ENCODE results near the gene SEPTIN14. TPM values are rescaled to one million over a fixed set of nuclear protein-coding genes. Genes with fewer than 3 reads are reported as not detected.

SEPTIN14 gene
- total and polyA plus RNA-seq, 2 of the 8 experiments (the other 6 are each of a cell fraction or from before 2014, with no cell fraction given) = not detected

DNA sequence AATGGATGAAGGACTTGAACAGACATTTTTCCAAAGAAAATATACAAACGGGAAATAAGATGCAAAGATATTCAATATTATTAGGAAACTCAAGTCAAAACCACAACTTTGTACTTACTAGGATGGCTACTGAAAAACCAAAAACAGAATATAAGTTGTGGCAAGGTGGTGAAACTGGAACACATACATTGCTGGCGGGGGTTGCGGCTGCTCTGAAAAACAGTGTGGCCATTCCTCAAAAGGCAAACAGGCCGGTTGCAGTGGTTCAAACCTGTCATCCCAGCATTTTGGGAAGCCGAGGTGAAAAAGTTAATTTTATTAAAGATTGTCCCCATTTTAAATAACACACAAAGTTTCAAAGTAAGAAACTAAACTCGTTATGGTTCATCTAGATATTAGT lies 14.8 kb upstream of the SEPTIN14 start:
- Histone ChIP-seq H2BK15ac (ENCODE audit: low read length) (no peak overlapping the region), H3K4ac (replicated peaks; ENCODE audit: insufficient read length, low read depth, low read length) (no peak overlapping the region), H3K14ac (ENCODE audit: insufficient read length) (no peak overlapping the region), H4K5ac (ENCODE audit: insufficient read length, low read depth, low read length) (no peak overlapping the region), H2BK20ac (ENCODE audit: low read length) (no peak overlapping the region), H3K18ac (ENCODE audit: extremely low read depth, low read length) (no peak overlapping the region), H3K23ac (ENCODE audit: insufficient read length) (no peak overlapping the region), H4K20me1 (replicated peaks in 1 of 2; ENCODE audit: control insufficient read depth in 1 of 2, insufficient read depth in 2 of 2, low read length in 2 of 2) (no peaks in the 10 kb centered on the region), H3K9ac (replicated peaks in 1 of 4; ENCODE audit: extremely low read depth in 1 of 4, low read depth in 3 of 4, low read length in 3 of 4) (no peak overlapping the region), H3K56ac (replicated peaks; ENCODE audit: insufficient read length, low read depth, low read length) (no peak overlapping the region), H3K36me3 (ENCODE audit: control insufficient read depth in 2 of 4, insufficient read depth in 4 of 4, low read length in 3 of 4) (no peaks in the 10 kb centered on the region), H2BK120ac (replicated peaks; ENCODE audit: low read depth, low read length) (no peak overlapping the region), H3K4me3 (ENCODE audit: extremely low read depth in 1 of 4, insufficient read depth in 2 of 4, low read depth in 3 of 4, low read length in 4 of 4) (no peak overlapping the region), H3K27me3 (replicated peaks in 1 of 4; ENCODE audit: control insufficient read depth in 3 of 4, extremely low read depth in 1 of 4, insufficient read depth in 3 of 4, low read length in 3 of 4) (no peaks in the 10 kb centered on the region), H3K23me2 (ENCODE audit: low read depth, low read length) (no peaks in the 10 kb centered on the region), H3K79me1 (ENCODE audit: low read depth, low read length) (no peaks in the 10 kb centered on the region), H2BK12ac (ENCODE audit: low read depth, low read length) (no peak overlapping the region), H3K27ac (ENCODE audit: low read depth, low read length) (no peak overlapping the region), H4K91ac (replicated peaks; ENCODE audit: insufficient read length, low read length) (no peak overlapping the region), H3K4me2 (ENCODE audit: insufficient read depth in 1 of 2, low read depth in 2 of 2, low read length in 2 of 2) (no peak overlapping the region), H3K79me2 (ENCODE audit: control insufficient read depth in 1 of 2, insufficient read depth in 2 of 2, low read length in 2 of 2) (no peaks in the 10 kb centered on the region), H2BK5ac (ENCODE audit: low read depth, low read length) (no peak overlapping the region), H2AK5ac (ENCODE audit: low read depth, low read length) (no peak overlapping the region), H4K8ac (ENCODE audit: extremely low read depth, insufficient read depth, low read length) (no peak overlapping the region), H3K9me3 (ENCODE audit: insufficient read depth in 2 of 2, low read depth in 1 of 2, low read length in 1 of 2) (peaks cover 0 to 6% of the 10 kb centered on the region in 2 experiments; a peak in 2 of 4 replicates), H3K4me1 (replicated peaks in 1 of 4; ENCODE audit: control insufficient read depth in 3 of 4, insufficient read depth in 4 of 4, low read length in 3 of 4) (no peaks in the 10 kb centered on the region), H2AFZ (ENCODE audit: low read length) (no peak overlapping the region)
- FAIRE-seq (no peak), DNase-seq (ENCODE audit: low read depth in 1 of 2, low spot score in 2 of 2) (no peak)
- ChIA-PET POLR2A (ENCODE audit: partially characterized antibody) (no interaction called here), CTCF (ENCODE audit: partially characterized antibody) (no interaction called here)
- whole genome bisulfite sequencing, 2 experiments (ENCODE audit: extremely low coverage in 1 of 2, insufficient coverage in 1 of 2, insufficient read length in 1 of 2, insufficient replicate concordance in 2 of 2, low coverage in 1 of 2, low lambda C conversion rate in 2 of 2, missing lambda C conversion rate in 1 of 2) = 89% methylated on average over 6 of the region's 6 CpGs; no CpG with 5 or more reads in 1 of the 2 experiments
- no peak for TF ChIP-seq RNF2 (IDR thresholded peaks at IDR 0.05; ENCODE audit: borderline replicate concordance, low read depth, low read length, missing control alignments, poor library complexity, severe bottlenecking)
- TF ChIP-seq JUN (IDR thresholded peaks at IDR 0.05; ENCODE audit: low read depth, low read length) = no peak
- TF ChIP-seq CBX5 (IDR thresholded peaks at IDR 0.05; ENCODE audit: low read depth, low read length) = no peak
- TF ChIP-seq POLR2A (IDR thresholded peaks at IDR 0.05; ENCODE audit: control extremely low read depth in 1 of 2, low read depth in 2 of 2, low read length in 2 of 2) = no peak
- TF ChIP-seq MAFK (IDR thresholded peaks at IDR 0.05; ENCODE audit: low read depth, low read length) = no peak
- no peak for TF ChIP-seq TBP (IDR thresholded peaks at IDR 0.05; ENCODE audit: low read depth, low read length)
- TF ChIP-seq, protein P1, sequence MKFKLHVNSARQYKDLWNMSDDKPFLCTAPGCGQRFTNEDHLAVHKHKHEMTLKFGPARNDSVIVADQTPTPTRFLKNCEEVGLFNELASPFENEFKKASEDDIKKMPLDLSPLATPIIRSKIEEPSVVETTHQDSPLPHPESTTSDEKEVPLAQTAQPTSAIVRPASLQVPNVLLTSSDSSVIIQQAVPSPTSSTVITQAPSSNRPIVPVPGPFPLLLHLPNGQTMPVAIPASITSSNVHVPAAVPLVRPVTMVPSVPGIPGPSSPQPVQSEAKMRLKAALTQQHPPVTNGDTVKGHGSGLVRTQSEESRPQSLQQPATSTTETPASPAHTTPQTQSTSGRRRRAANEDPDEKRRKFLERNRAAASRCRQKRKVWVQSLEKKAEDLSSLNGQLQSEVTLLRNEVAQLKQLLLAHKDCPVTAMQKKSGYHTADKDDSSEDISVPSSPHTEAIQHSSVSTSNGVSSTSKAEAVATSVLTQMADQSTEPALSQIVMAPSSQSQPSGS (IDR thresholded peaks at IDR 0.05; ENCODE audit: low read length) = no peak
- no peak for TF ChIP-seq CEBPB (IDR thresholded peaks at IDR 0.05; ENCODE audit: low read depth, low read length)
- no peak for TF ChIP-seq RBBP5 (IDR thresholded peaks at IDR 0.05; ENCODE audit: borderline replicate concordance, low read depth, low read length)
- TF ChIP-seq EP300 (IDR thresholded peaks at IDR 0.05; ENCODE audit: borderline replicate concordance in 1 of 2, low read depth in 2 of 2, low read length in 2 of 2) = no peak
- TF ChIP-seq PHF8 (conservative IDR thresholded peaks at IDR 0.05; ENCODE audit: low read depth, low read length) = no peak
- TF ChIP-seq YY1 (IDR thresholded peaks at IDR 0.05; ENCODE audit: low read depth, low read length) = no peak
- TF ChIP-seq KDM1A (IDR thresholded peaks at IDR 0.05; ENCODE audit: borderline replicate concordance, low read length) = no peak
